Stomach (tissue), 9 donors: ENCODE results near the gene FGGY. TPM values are rescaled to one million over a fixed set of nuclear protein-coding genes. Genes with fewer than 3 reads are reported as not detected.

Experiments
- DNase-seq, 2 donors: peaks; one replicate each; pipeline versions ENCODE4 v3.0.0 to v3.0.0-alpha.2; 2013 to 2019
- H3K27ac ChIP-seq, 5 donors: fragments of 200-600 bp in 4 of 5; sonication (generic) in 4 of 5; one replicate each; pipeline ENCODE4 v1.5.1; 2013 to 2019; ENCODE audit warnings: mild to moderate bottlenecking in 1 of 5, moderate library complexity in 1 of 5
- H3K27me3 ChIP-seq, 3 donors: fragments of 200-600 bp; sonication (generic); one replicate each; pipeline ENCODE4 v1.5.1; 2017 to 2019; ENCODE audit warnings: mixed run types in 1 of 3
- H3K36me3 ChIP-seq, 4 donors: fragments of 200-600 bp; sonication (generic); 1 replicate in 3 of 4; 2 replicates in 1 of 4; pipeline ENCODE4 v1.5.1; 2016 to 2019
- H3K4me1 ChIP-seq, 4 donors: fragments of 200-600 bp; sonication (generic); one replicate each; pipeline ENCODE4 v1.5.1; 2016 to 2019
- H3K4me3 ChIP-seq, 4 donors: fragments of 200-600 bp; sonication (generic) in 3 of 4; one replicate each; pipeline ENCODE4 v1.5.1; 2016 to 2019; ENCODE audit warnings: mild to moderate bottlenecking in 1 of 4
- H3K9me3 ChIP-seq, 4 donors: fragments of 200-600 bp; sonication (generic); one replicate each; pipeline ENCODE4 v1.5.1; 2016 to 2019
- CTCF ChIP-seq, 7 experiments: fragments of 450-650 bp in 4 of 7; fragments of 200-600 bp in 3 of 7; sonication (generic) in 3 of 7; IDR thresholded peaks; one replicate each; pipeline ENCODE4 v1.5.1; 2016 to 2019; ENCODE audit warnings: antibody characterized with exemption in 7 of 7, control low read depth in 2 of 7, mild to moderate bottlenecking in 1 of 7
- EP300 ChIP-seq: sonication (generic); formaldehyde crosslinking; IDR thresholded peaks from one replicate; pipeline ENCODE4 v1.6.1; 2017; ENCODE audit warnings: antibody characterized with exemption
- POLR2A ChIP-seq, 4 donors: fragments of 450-650 bp; IDR thresholded peaks; one replicate each; pipeline ENCODE4 v1.6.1; 2016; ENCODE audit warnings: antibody characterized with exemption in 4 of 4, control low read depth in 2 of 4, mild to moderate bottlenecking in 1 of 4, moderate library complexity in 1 of 4
- POLR2AphosphoS5 ChIP-seq, 3 donors: sonication (generic); formaldehyde crosslinking; IDR thresholded peaks; one replicate each; pipeline ENCODE4 v1.6.1; 2016; ENCODE audit warnings: antibody characterized with exemption in 3 of 3
- WGBS, 5 donors: extraction: QIAGEN DNeasy Blood & Tissue Kit in 3 of 5; methylation state at CpG; one replicate each; pipeline versions ENCODE4 v1.1.5 to v1.1.7; 2013 to 2018; 5-methylcytosine and 5-hydroxymethylcytosine counted together
- intact Hi-C: fragments of 100-400 bp; cut with DNase I; formaldehyde crosslinking; loops from one replicate; pipeline ENCODE4 v1.15.1; 2023; ENCODE audit warnings: low total_unique reads
- polyA plus RNA-seq, 3 donors: library from polyadenylated mRNA; stranded (reverse); fragments of 200-250 nt; gene quantifications; one replicate each; pipeline ENCODE4 v1.2.3, GENCODE V29; 2013
- total RNA-seq, 5 donors: library from RNA; depleted of rRNA; stranded (reverse); fragments of >200 nt; gene quantifications; one replicate each; pipeline versions ENCODE4 v1.1.0 to v1.2.3, GENCODE V29; 2014 to 2016
- donor health status: healthy with polysubstance abuse.
- donor health status: Bipolar disorder and iron deficiency.
- donor health status: healthy.

The FGGY gene
- total and polyA plus RNA-seq, 8 donors, result 6.2 to 40.6 (median 10.8) TPM

DNA sequence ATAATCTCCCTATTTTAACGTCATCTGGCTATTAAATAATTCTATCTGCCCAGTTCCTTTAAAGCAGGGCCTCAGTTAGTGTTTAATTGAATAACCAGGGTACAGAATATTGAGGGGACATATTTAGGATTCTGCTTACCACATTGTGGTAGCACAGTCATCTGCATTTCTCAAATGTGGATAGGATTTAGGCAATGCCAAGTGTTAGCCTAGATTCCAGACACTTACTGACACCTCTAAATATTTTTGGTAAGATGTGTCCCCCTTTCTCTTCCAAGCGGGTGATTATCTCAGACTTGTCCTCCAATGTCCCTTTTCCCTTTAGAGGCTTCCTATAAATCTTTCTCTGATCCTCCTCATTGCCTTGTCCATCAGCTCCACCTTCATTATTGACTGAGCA lies 357.1 kb downstream of the FGGY start:
- Histone ChIP-seq H3K4me1 (no peaks in the 10 kb centered on the region), H3K27ac (no peak overlapping the region), H3K4me3 (no peak overlapping the region), H3K9me3 (no peaks in the 10 kb centered on the region), H3K27me3 (no peaks in the 10 kb centered on the region), H3K36me3 (no peaks in the 10 kb centered on the region)
- DNase-seq, result no peak
- 92 to 96% (median 94%) methylated on average over 2 of the region's 2 CpGs for WGBS, 5 donors
- TF ChIP-seq EP300 (no peak), POLR2A (IDR thresholded peaks at IDR 0.05) (no peak), POLR2AphosphoS5 (IDR thresholded peaks at IDR 0.05) (no peak), CTCF (IDR thresholded peaks at IDR 0.05) (no peak)
- intact Hi-C loops, result no loop called here

DNA sequence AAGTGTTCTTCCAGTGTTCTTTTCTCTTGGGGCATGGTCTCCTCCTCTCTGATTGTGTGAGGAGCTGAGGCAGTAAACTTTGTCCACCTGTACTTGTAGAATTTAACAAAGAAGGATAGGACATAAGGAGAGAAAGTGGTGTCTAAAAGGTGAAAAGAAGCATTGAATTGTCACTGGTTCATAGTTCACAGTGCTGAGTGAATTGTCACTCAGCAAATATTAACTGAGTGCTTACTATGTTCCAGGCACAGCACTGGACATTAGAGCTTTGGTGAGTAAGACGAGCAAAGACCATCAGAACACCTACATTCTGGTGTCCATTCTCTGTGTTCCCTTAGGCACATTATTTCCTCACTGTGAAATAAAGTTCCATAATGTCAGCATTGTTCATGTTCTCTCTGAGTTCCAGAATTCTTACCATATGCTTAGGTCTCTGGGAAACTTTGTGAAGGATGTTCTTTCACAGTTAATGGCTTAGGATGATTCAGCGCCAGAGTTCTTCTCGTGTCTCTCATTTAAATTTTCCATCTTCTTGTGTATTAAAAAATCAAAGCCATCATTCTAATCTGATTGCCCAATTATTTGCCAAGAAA lies 361.1 kb downstream of the FGGY start:
- no peak overlapping the region for H3K27ac ChIP-seq
- no peak overlapping the region for H3K4me3 ChIP-seq
- 91 to 95% (median 92%) methylated on average over 3 of the region's 3 CpGs for WGBS, 5 donors
- DNase-seq, result no peak
- intact Hi-C loops, result no loop called here
- no peaks in the 10 kb centered on the region for H3K36me3 ChIP-seq
- H3K9me3 ChIP-seq, result no peaks in the 10 kb centered on the region
- H3K4me1 ChIP-seq, result no peaks in the 10 kb centered on the region
- TF ChIP-seq POLR2A (IDR thresholded peaks at IDR 0.05), result no peak
- TF ChIP-seq POLR2AphosphoS5 (IDR thresholded peaks at IDR 0.05), result no peak
- TF ChIP-seq EP300, result no peak
- H3K27me3 ChIP-seq, result no peaks in the 10 kb centered on the region

DNA sequence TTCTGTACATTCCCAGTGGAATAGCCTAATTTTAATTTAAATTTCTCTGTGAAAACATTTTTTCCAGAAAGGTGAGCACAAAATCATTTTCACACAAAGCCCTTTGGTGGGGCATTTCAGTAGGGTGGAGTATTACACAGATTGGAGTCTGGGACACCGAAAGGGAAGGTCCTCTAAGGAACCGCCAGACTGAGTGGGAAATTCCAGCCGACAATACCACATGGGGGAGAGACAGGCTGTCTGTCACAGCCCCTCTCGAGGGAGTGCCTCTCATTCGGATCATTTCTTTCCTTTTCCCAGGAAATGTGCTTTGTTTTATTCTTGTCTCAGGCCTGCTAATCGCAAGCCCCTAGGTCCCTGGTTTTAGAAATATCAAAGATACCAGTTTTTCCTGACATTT lies 367.3 kb downstream of the FGGY start:
- intact Hi-C loops, result no loop called here
- no peaks in the 10 kb centered on the region for H3K4me1 ChIP-seq
- H3K9me3 ChIP-seq, result no peaks in the 10 kb centered on the region
- no peak for TF ChIP-seq EP300
- TF ChIP-seq CTCF (IDR thresholded peaks at IDR 0.05), result no peak
- TF ChIP-seq POLR2AphosphoS5 (IDR thresholded peaks at IDR 0.05), result no peak
- no peak for TF ChIP-seq POLR2A (IDR thresholded peaks at IDR 0.05)
- H3K27me3 ChIP-seq, result no peaks in the 10 kb centered on the region
- no peak overlapping the region for H3K27ac ChIP-seq
- WGBS, 5 donors, result 82 to 91% (median 87%) methylated on average over 6 of the region's 6 CpGs
- no peaks in the 10 kb centered on the region for H3K36me3 ChIP-seq
- no peak for DNase-seq
- H3K4me3 ChIP-seq, result no peak overlapping the region

GRCh38 chr1:59666106-59666505 lies 369.2 kb downstream of the FGGY start:
- no peaks in the 10 kb centered on the region for H3K27me3 ChIP-seq
- H3K4me1 ChIP-seq, result peaks cover 0 to 8% (median 3%) of the 10 kb centered on the region in 4 donors
- intact Hi-C loops, result no loop called here
- no peak overlapping the region for H3K4me3 ChIP-seq
- TF ChIP-seq POLR2AphosphoS5 (IDR thresholded peaks at IDR 0.05), result no peak
- TF ChIP-seq CTCF (IDR thresholded peaks at IDR 0.05), result no peak
- no peak for TF ChIP-seq POLR2A (IDR thresholded peaks at IDR 0.05)
- no peak for TF ChIP-seq EP300
- no peak overlapping the region for H3K27ac ChIP-seq
- no peak for DNase-seq
- no peaks in the 10 kb centered on the region for H3K9me3 ChIP-seq
- WGBS, 5 donors, result 94 to 96% (median 95%) methylated on average over 1 of the region's 1 CpG
- no peaks in the 10 kb centered on the region for H3K36me3 ChIP-seq

- WGBS, 5 donors, result 88 to 99% (median 95%) methylated on average over 3 of the region's 3 CpGs
Observed at GRCh38 chr1:59667020-59667419, 370.1 kb downstream of the FGGY start.

More at GRCh38 chr1:59667020-59667419, 370.1 kb downstream of the FGGY start:
- H3K36me3 ChIP-seq, result no peaks in the 10 kb centered on the region
- no peak overlapping the region for H3K27ac ChIP-seq
- no peak overlapping the region for H3K4me3 ChIP-seq
- TF ChIP-seq POLR2AphosphoS5 (IDR thresholded peaks at IDR 0.05), result no peak
- peaks cover 0 to 8% (median 3%) of the 10 kb centered on the region in 4 donors for H3K4me1 ChIP-seq
- no peaks in the 10 kb centered on the region for H3K27me3 ChIP-seq
- intact Hi-C loops, result no loop called here
- no peak for DNase-seq
- no peaks in the 10 kb centered on the region for H3K9me3 ChIP-seq
